HepG2 (cell line): ENCODE data around the gene SLC2A4. TPM values are rescaled to one million over a fixed set of nuclear protein-coding genes. Genes with fewer than 3 reads are reported as not detected.

Experiments used
- CREB3 ChIP-seq: sonication (generic); formaldehyde crosslinking; IDR thresholded peaks from 2 replicates; pipeline ENCODE4 v1.5.0; 2020; ENCODE audit warnings: missing genetic modification reagents
- ESRRA ChIP-seq: sonication (generic); formaldehyde crosslinking; IDR thresholded peaks from 2 replicates; pipeline ENCODE4 v1.5.1; 2020; ENCODE audit warnings: mild to moderate bottlenecking, low read depth, missing genetic modification reagents
- KIAA2018 ChIP-seq: sonication (generic); formaldehyde crosslinking; IDR thresholded peaks from 2 replicates; pipeline ENCODE4 v1.5.0; 2020; ENCODE audit warnings: mild to moderate bottlenecking, missing genetic modification reagents, borderline replicate concordance
- NFKB2 ChIP-seq: sonication (generic); formaldehyde crosslinking; IDR thresholded peaks from 2 replicates; pipeline ENCODE4 v1.4.0; 2020; ENCODE audit warnings: missing genetic modification reagents, borderline replicate concordance
- NFYC ChIP-seq: IDR thresholded peaks from 2 replicates; pipeline ENCODE4 v1.6.1; 2016; ENCODE audit warnings: missing genetic modification reagents, missing compliant biosample characterization
- PRDM10 ChIP-seq: sonication (generic); formaldehyde crosslinking; IDR thresholded peaks from 2 replicates; pipeline ENCODE4 v1.4.0; 2020; ENCODE audit warnings: low read depth, missing genetic modification reagents
- TCF7L2 ChIP-seq: IDR thresholded peaks from 2 replicates; pipeline ENCODE4 v1.6.1; 2011; ENCODE audit warnings: mild to moderate bottlenecking, low read depth, low read length, moderate library complexity
- THAP7 ChIP-seq: sonication (generic); formaldehyde crosslinking; IDR thresholded peaks from 2 replicates; pipeline ENCODE4 v1.8.1; 2023; ENCODE audit warnings: mild to moderate bottlenecking, missing genetic modification reagents
- ZFP36L1 ChIP-seq: sonication (generic); formaldehyde crosslinking; IDR thresholded peaks from 2 replicates; pipeline ENCODE4 v1.8.0; 2022; ENCODE audit warnings: mild to moderate bottlenecking, missing genetic modification reagents, moderate library complexity
- ZMYM4 ChIP-seq: sonication (generic); formaldehyde crosslinking; IDR thresholded peaks from 2 replicates; pipeline ENCODE4 v1.8.1; 2023; ENCODE audit warnings: mild to moderate bottlenecking, missing genetic modification reagents
- ZNF10 ChIP-seq: sonication (generic); formaldehyde crosslinking; IDR thresholded peaks from 2 replicates; pipeline ENCODE4 v1.4.0; 2020; ENCODE audit warnings: mild to moderate bottlenecking, low read depth, missing genetic modification reagents, borderline replicate concordance
- ZNF33A ChIP-seq: sonication (generic); formaldehyde crosslinking; IDR thresholded peaks from 2 replicates; pipeline ENCODE4 v1.5.1; 2020; ENCODE audit warnings: missing genetic modification reagents, mild to moderate bottlenecking, moderate library complexity, borderline replicate concordance
- ZNF484 ChIP-seq: sonication (generic); formaldehyde crosslinking; IDR thresholded peaks from 2 replicates; pipeline ENCODE4 v1.5.1; 2020; ENCODE audit warnings: mild to moderate bottlenecking, low read depth, missing genetic modification reagents, borderline replicate concordance
- ZNF549 ChIP-seq: sonication (generic); formaldehyde crosslinking; IDR thresholded peaks from 2 replicates; pipeline ENCODE4 v1.5.0; 2020; ENCODE audit warnings: missing genetic modification reagents
- polyA plus RNA-seq, 8 experiments: library from polyadenylated mRNA; depleted of rRNA in 3 of 8; stranded (reverse) in 7 of 8; unstranded in 1 of 8; fragments of >200 nt; fragmentation: Illumina TruSeq in 4 of 8; extraction: Trizol in 4 of 8; gene quantifications; 2 replicates each; pipeline versions ENCODE4 v1.2.1 to v1.2.3, GENCODE V29; 2011 to 2016; ENCODE audit warnings: low read depth in 4 of 8, missing spikeins in 1 of 8, mixed read lengths in 1 of 8; ENCODE audit not compliant: insufficient read depth in 1 of 8
- total RNA-seq, 5 experiments: library from RNA; depleted of rRNA; stranded (reverse); fragments of >200 nt; fragmentation: Illumina TruSeq; extraction: Trizol; gene quantifications; 2 replicates each; pipeline ENCODE4 v1.2.3, GENCODE V29; 2016; ENCODE audit warnings: low read depth in 1 of 5

SLC2A4 gene
- total and polyA plus RNA-seq, 2 of the 13 experiments (the other 11 are each of a cell fraction or from before 2014, with no cell fraction given) = 4.9 to 5.8 TPM

DNA sequence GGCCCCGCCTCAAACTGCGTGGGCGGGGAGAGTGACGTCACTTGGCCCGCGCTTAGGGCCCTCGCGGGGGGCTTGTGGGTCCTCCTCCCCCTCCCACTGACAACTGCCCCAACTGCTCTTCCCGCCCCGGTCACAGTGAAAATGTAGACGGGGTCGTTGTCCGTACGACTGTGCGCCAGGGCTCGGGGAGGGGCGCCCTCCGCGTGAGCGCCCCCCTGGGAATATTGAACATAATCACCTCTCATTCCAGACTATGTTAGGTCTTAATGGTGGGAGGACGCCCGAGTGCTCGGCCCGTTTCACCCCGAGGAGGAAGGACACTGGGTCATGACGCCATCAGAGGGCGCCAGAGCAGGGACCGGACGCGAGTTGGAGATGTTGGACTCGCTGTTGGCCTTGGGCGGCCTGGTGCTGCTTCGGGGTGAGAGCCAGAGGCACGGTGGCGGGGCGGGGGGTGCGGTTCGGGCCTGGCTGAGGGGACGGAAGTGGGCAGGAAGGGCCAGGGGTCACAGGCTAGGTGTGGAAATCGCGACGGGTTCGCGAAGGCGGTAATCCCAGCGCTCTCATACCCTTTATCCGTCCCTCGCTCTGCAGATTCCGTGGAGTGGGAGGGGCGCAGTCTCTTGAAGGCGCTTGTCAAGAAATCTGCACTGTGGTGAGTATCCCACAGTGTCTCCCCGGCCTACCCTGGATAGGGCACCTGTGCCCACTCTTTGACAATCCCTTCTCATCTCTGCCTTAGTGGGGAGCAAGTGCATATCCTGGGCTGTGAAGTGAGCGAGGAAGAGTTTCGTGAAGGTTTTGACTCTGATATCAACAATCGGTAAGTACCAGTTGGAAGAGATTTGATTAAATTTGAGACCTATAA lies 29.1 kb upstream of the SLC2A4 start, which contains the start of gene ELP5 (continued):
- TF ChIP-seq KIAA2018 (CRISPR knock-in tag) (0 out of 2 replicates have a peak, but pooled peaks have one; percentile 24), PRDM10 (CRISPR knock-in tag) (peak; percentile 49; the same call in 1 of the 2 replicates), ZNF10 (CRISPR knock-in tag) (no peak), CREB3 (CRISPR knock-in tag) (no peak), NFYC (CRISPR knock-in tag) (0 out of 2 replicates have a peak, but pooled peaks have one; percentile 23), ZNF33A (CRISPR knock-in tag) (no peak), NFKB2 (CRISPR knock-in tag) (peak; percentile 74; the same call in 1 of the 2 replicates), ESRRA (CRISPR knock-in tag) (peak; percentile 88), ZFP36L1 (CRISPR knock-in tag) (0 out of 2 replicates have a peak, but pooled peaks have one; percentile 27), ZNF484 (CRISPR knock-in tag) (no peak), ZNF549 (no peak), TCF7L2 (no peak), THAP7 (no peak), ZMYM4 (CRISPR knock-in tag) (peak; percentile 60; the same call in 1 of the 2 replicates)
